ENCODE results near the gene ADISSP.
"Not testable (repeated sequence)": the region's sequence is repeated elsewhere in the genome, so short reads cannot be mapped to it uniquely, and the experiment has no call there.

The ADISSP gene

DNA sequence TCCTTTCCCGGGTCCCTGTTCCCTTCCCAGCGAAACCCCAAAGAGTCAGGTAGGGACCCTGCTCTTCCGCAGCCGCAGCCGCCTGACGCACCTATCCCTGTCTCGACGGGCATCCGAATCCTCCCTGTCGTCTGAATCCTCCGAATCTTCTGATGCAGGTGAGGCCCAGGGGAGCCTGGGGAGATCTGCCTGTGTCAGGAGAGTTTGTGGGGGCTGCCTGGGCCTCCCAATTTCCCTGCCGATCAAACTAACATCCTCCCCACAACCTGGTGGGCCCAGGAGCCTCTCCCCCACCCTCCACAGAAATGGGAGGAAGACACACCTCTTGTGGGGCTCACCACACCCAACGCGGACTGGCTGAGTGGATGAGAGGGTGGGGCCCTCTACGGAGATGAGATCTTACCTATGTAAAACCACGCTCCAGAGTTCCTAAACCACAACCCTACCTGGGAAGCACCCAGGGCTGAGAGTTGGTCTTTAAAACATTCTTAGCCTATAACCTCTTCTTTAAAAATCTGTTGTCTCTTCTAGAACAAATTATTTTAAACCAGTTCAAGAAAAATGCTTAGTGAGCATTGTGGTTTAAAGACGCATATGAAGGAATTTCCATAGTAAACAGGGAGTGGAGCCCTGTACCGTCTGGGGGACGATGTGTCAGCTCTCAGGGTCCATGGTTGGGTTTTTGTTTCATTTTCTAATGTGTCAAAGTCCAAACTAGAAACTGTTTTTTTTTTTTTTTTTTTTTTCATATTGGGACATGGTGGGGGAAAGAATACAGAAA, 30.2 kb upstream of the ADISSP start:
- no peak for DNase-seq (ENCODE audit: low read depth)

- no peak for DNase-seq (ENCODE audit: low read depth)
These were observed 29.6 kb upstream of the ADISSP start for GRCh38 chr20:3797226-3797545.

DNA sequence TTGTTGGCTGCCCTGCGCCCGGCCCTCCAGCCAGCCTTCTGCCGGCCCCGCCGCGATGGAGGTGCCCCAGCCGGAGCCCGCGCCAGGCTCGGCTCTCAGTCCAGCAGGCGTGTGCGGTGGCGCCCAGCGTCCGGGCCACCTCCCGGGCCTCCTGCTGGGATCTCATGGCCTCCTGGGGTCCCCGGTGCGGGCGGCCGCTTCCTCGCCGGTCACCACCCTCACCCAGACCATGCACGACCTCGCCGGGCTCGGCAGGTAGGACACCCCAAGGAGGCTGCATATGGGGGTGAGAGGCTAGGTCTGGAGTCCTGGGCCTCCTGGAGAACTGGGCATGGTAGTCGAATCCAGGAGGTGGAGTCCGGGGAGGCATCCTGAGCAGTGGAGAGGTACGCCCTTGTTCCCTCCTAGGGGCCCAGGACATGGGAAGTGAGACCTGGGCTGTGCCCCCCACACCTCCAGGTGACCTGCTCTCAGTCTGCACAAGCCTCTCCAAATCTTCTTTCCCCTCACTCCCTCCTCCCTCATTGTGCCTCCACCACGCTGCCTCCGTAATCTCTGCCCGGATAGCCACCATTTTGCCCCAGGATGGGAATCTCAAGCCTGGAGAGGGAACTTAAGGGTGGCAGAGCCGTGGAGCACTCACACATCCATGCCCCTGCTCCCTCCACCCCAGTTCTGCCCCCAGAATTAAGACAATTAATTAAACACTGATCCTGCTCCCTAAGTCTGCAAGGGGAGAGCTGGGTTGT, 29.1 kb upstream of the ADISSP start:
- no peak for DNase-seq (ENCODE audit: low read depth)

- DNase-seq (ENCODE audit: low read depth), result peak; percentile 87
These were observed 28.2 kb upstream of the ADISSP start, which contains the start of gene CDC25B for GRCh38 chr20:3795511-3796468. TSS of gene CDC25B (plus strand) at chr20:3796310. CDS start at chr20:3796532, 222 bp downstream.

DNA sequence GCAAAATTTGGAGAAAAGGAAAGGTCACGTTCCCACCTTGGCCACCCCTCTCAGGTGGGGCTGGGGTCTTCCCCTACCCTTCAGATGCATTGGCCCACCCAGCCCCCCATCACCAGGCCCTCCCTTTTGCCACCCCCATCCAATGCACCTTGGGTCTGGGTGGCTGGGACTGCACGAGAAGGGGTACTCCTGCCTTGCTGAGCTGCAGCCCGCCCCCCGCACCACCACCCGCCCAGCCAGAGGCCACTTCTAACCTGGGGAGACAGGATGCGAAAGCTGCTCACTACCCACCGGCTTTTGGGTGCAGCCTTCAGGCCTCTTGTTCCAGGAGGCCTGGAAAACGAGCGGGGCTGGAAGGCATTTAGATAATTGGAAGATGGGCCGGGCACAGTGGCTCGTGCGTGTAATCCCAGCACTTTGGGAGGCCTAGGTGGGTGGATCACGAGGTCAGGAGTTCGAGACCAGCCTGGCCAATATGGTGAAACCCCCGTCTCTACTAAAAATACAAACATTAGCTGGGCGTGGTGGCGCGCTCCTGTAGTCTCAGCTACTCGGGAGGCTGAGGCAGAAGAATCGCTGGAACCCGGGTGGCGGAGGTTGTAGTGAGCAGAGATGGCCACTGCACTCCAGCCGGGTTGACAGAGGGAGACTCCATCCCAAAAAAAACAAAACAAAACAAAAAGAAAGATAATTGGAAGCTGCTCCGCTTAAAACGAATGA, 27.3 kb upstream of the ADISSP start:
- no peak for DNase-seq (ENCODE audit: low read depth)

GRCh38 chr20:3794168-3794567, 26.6 kb upstream of the ADISSP start:
- not testable (repeated sequence) for DNase-seq (ENCODE audit: low read depth)

DNA sequence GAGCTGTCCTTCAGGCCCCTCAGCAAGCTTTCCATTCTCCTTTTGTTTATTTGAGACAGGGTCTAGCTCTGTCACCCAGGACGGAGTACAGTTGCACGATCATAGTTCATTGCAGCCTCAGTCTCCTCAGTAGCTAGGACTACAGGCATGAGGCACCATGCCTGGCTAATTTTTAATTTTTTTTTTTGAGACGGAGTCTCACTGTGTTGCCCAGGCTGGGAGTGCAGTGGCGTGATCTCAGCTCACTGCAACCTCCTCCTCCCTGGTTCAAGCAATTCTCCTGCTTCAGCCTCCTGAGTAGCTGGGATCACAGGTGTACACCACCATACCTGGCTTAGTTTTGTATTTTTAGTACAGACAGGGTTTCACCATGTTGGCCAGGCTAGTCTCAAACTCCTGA, 21.6 kb upstream of the ADISSP start:
- DNase-seq (ENCODE audit: low read depth), result not testable (repeated sequence)

DNA sequence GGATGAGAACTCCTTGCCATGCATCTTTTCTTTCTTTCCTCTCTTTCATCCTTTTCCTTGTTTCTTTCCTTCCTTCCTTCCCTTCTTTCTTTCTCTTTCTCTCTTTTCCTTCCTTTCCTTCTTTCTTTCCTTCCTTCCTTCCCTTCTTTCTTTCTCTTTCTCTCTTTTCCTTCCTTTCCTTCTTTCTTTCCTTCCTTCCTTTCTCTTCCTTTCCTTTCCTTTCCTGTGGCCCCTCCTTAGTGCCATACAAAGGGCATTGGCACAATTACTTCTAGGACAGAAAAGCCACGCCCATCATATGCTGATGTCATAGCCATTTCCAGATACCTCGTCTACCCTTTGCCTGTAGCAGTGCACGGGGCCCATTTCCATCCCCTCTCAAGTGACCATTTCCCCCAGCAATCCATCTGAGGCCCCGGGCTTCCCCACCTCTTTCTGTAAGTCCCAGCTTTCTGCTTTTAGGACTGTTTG, 21.2 kb upstream of the ADISSP start:
- no peak for DNase-seq (ENCODE audit: low read depth)

GRCh38 chr20:3787324-3788014, 19.9 kb upstream of the ADISSP start:
- no peak for DNase-seq (ENCODE audit: low read depth)

DNA sequence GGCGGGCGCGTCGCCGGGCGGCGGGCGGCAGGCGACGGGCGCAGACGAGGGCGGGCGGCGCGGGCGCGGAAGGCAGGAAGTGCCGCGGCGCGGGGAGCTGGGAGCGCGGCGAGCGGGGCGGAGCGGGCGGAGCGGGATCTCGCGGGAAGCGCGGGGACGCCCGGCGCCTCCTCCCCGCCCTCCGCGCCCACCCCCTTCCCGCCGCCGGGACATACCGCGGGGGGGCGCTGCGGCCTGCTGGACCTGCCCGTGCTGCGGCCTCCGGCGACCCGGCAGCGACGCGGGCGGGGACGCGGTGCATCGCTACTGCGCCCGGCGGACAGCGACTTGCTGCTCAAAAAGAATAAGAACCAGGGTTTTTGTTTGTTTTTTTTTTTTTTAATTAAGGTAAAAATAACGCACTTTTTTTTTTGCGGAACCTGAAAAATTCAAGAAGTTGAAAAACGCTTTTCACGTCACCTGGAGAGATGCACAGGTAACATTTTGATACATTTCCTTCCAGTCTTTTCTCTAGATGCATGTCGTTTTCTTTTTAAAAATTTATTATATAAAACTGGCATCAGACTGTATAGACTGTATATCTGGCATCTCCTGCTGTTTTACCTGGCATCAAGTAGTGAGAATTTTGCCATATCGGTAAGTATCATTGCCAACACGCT, 19.2 kb upstream of the ADISSP start, which contains the start of gene CENPB:
CENPB (minus strand) TSS at position 76 of the 659 bp plus-strand sequence. CDS start 257 bp downstream, outside the sequence.
- DNase-seq (ENCODE audit: low read depth), result peak; percentile 84

GRCh38 chr20:3786126-3786484, 18.6 kb upstream of the ADISSP start:
- no peak for DNase-seq (ENCODE audit: low read depth)

DNA sequence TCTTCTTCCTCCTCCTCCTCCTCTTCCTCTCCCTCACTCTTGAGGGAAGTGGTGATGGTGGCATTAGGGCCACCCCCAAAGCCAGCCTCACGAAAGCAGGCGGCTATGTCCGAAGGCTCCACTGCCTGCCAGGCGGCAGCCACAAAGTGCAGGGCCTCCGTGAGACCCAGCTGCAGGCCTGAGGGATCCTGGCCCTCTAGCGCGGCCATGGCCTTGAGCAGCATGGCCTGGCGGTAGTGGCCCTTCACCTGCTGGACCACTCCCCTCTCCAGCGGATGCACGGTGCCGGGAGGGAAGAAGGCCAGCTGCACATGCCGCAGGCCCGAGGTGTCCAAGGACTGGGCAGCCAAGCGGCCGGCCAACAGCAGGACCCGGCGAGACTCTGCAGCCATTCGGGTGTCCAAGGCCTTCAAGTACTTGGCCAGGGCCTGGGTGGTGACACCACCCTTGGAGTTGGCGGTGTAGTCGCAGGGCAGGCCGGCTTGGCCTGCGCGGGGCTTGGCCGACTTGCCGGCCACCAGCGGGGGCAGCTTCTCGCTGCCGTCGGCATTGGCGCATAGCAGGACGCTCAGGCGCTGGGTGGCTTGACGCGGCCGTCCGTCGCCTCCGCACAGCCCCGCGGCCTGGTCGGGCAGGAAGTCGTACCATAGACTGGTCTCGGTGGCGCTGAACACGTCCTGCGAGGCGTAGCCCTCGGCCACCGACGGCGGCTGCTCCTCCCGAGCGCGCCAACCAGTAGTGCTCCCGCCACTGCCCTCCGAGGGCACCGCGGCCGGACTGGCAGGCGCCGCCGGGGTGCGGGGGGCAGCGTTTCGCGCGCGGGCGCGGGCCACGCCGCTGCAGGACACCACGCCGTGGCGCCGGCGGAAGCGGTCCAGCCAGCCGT, 17.9 kb upstream of the ADISSP start:
- no peak for DNase-seq (ENCODE audit: low read depth)

- DNase-seq (ENCODE audit: low read depth), result no peak
These were observed 17.3 kb upstream of the ADISSP start for GRCh38 chr20:3784863-3785239.

DNA sequence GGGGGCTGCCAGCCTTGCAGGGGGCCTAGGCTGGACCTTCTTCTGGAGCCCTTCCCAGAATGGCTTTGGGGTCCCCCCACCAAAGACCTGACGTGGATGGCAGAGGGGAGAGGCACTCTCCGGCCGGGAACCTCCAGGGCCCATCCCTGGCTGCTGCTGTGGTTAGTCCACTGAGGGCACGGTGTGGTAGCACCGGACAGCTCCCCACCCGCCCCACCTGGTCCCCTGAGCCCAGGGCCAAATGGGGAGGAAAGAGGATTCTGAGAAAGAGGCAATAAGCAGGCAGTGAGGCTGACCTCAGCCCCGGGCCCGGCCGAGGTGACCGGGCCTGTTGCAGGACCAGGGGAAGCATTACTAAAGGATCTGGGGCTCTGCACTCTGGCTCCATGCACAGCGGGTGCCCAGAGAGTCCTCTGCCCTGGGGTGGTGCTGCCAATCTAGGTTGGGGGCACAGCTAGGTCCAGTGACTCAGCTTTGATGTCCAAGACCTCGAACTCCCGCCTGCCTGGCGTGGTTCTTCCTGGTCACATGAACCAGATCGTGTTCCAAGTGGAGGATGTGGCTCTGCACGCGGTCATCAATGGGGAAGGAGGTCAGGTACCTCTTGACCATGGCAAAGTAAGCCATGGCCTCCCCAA, 16.8 kb upstream of the ADISSP start:
- no peak for DNase-seq (ENCODE audit: low read depth)

GRCh38 chr20:3783511-3784195, 16.1 kb upstream of the ADISSP start:
- no peak for DNase-seq (ENCODE audit: low read depth)

DNA sequence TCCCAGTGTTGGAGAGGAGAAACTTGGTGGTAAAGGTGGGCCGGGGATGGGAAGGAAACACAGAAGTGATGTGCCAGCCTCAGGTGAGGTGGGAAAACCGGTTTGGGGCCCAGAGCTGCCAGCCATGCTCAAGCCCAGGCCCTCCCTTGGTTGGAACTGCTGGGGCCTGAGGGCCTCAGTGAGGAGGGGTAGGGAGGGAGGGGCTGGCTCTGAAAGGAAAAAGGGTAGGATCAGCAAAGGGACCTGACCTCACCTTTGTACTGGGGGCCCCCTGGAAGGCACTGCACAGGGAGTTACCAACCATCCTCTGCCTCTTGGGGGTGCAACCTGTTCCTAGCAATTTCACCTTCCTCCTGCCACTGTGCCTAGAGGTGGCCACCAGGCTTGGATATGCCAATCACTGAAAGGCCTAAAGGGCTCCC, 15.5 kb upstream of the ADISSP start:
- no peak for DNase-seq (ENCODE audit: low read depth)

- no peak for DNase-seq (ENCODE audit: low read depth)
These were observed 15.0 kb upstream of the ADISSP start for GRCh38 chr20:3782597-3782996.

All from T follicular helper cell (primary cell).